ENCODE results near the gene ATP6V0A4. TPM values are rescaled to one million over a fixed set of nuclear protein-coding genes. Genes with fewer than 3 reads are reported as not detected.
"Not testable (repeated sequence)": the region's sequence is repeated elsewhere in the genome, so short reads cannot be mapped to it uniquely, and the experiment has no call there.

Gene ATP6V0A4
- polyA plus RNA-seq, 3 donors = 0.14 TPM; not detected in 2

DNA sequence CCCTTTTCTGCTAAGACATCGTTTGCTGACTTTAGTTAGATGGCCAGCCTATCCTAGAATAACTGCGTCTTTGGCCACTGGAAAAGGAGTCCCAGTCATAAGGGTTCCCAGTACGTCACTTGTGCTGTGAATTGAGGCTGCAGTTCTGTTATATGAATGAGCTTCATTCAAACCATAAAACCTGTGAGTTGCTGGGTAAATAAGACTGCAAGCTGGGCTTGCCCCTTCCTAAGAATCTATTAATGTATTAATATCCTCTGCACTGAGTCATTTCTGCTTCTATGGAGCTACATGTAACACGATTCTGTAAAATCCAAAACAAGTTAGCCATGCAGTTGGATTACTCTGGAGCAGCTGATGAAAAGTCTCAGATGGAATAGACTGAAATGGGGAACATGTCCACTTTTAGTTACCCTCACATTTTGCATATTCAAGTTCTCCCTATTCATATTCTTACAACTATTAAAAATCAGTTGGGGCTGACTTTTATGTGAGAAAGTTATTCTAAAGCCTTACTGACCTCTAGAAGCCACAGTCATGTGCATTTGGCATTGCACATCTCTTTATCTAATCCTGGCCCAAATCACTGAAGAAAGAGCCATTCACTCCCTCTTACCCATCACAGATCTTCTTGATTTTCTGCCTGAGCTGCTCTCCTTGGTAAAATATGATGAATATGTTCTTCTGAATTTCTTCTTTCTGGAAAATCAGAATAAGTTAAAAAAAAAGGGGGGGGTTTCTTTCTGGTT lies 42.0 kb downstream of the ATP6V0A4 start:
- no peak overlapping the region for H3K27ac ChIP-seq (ENCODE audit: low read depth, low read length)
- WGBS, 3 donors = 65 to 73% (median 68%) methylated on average over 4 of the region's 4 CpGs

DNA sequence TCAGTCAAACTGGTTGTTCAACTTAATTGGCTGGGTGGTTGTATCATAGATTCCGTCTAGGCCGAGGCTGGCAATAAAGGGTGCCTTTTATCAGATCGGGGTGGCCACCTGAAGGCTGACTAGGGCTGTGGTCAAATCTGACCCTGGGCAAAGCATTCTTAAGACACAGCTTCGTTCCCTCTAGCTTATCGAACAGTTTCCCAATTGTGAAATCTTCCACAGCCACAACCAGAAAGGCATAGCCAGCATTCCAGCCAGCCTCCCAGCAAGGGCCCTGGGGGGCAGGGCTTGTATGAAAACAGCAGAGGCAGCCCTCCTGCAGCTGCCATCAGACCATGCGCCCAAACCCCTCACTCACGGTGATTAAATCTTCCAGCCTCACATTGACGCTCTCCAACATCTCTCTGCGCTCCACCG lies 42.7 kb downstream of the ATP6V0A4 start:
- WGBS, 3 donors = 77 to 86% (median 80%) methylated on average over 10 of the region's 10 CpGs
- H3K27ac ChIP-seq (ENCODE audit: low read depth, low read length) = no peak overlapping the region

DNA sequence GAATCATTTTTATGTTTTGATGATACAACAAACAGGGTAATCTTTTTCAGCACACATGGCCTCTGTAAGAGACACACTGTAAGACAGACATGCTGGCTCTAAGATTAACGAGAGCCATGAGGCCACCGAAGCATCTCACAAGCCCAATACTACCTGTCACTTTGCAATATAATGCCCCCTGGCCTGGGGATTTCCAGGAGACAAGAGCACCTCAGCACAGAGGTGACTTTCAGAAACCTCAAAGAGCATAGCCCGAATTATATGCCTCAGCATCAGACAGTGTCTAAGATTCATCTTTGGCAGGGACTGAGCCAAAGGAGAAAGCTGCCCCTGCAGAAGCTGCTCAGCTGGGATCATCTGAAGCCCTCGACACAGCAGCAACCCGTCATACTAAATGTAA lies 44.4 kb downstream of the ATP6V0A4 start:
- 77 to 88% (median 82%) methylated on average over 5 of the region's 5 CpGs for WGBS, 3 donors

DNA sequence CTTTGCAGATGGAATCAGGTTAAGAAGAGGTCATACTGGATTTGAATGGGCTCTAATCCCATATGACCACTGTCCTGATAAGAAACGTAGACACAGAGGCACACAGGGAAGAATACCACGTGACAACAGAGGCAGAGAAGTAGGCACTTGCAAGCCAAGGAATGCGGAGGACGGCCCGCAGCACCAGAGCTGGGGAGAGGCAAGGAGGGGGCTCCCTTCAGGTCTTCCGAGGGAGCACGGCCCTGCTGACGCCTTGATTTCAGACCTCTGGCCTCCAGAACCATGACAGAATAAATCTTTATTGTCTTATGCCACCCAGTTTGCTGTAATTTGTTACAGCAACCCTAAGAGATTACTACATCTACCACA lies 44.9 kb downstream of the ATP6V0A4 start:
- no peak overlapping the region for H3K27ac ChIP-seq (ENCODE audit: low read depth, low read length)
- WGBS, 3 donors = 56 to 70% (median 60%) methylated on average over 8 of the region's 8 CpGs

More for the DNA sequence above, 44.4 kb downstream of the ATP6V0A4 start:
- no peak overlapping the region for H3K27ac ChIP-seq (ENCODE audit: low read depth, low read length)

DNA sequence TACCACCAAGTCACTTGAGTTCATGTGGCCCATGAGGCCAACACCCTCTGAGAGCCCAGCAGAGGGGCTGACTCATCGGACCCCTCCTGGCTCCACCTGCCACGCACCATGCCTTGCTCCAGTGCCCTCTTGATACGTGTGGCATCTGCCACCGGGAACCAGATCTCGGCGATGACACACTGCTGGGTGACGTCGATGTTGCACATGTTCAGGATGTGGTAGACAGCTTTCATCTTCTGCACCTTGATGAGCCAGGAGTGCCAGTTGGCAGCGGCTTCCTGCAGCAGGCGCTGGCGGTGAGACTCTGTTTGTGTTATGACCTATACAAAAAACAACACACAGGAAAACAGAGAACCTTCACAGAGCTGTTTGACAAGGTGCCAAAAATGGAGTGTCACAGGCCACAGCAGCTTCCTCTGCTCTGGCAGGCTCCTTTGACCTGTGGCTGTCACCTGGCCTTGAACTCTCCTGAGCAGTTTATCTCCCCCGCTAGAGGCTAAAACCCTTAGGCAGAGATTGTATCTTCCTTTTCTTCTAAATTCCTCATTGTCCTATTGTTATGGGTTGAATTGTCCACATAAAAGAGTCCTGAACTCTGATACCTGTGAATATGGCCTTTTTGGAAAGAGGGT lies 45.4 kb downstream of the ATP6V0A4 start:
- WGBS, 3 donors = 40 to 69% (median 48%) methylated on average over 12 of the region's 12 CpGs
- H3K27ac ChIP-seq (ENCODE audit: low read depth, low read length) = no peak overlapping the region

DNA sequence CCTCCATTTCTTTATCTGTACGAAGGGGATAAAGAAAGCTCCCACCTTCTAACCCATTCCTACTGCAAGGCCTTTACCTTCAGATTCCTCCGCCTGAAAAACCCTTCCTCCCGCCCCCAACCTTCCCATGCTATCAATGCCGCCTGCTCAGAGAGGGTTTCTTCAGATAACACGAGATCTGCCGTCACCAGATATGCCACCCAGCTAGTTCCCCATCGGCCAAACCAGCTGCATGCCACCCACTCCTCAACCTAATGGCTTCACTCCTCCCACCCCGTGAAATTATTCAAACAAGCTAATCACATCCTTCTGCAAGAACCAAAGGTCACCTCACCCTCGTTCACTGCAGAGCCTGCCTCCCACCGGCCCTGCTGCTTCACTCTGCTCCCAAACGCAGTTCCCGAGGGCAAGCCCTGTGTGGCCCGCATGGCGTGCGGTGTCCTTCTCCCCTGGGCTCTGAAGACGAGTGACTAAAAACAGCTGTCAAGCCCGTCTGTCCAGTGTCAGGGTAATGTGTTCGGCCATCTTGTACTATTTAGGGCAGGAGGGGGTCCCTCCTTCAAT lies 47.0 kb downstream of the ATP6V0A4 start:
- WGBS, 3 donors = 51 to 81% (median 76%) methylated on average over 18 of the region's 18 CpGs
- no peak overlapping the region for H3K27ac ChIP-seq (ENCODE audit: low read depth, low read length)

DNA sequence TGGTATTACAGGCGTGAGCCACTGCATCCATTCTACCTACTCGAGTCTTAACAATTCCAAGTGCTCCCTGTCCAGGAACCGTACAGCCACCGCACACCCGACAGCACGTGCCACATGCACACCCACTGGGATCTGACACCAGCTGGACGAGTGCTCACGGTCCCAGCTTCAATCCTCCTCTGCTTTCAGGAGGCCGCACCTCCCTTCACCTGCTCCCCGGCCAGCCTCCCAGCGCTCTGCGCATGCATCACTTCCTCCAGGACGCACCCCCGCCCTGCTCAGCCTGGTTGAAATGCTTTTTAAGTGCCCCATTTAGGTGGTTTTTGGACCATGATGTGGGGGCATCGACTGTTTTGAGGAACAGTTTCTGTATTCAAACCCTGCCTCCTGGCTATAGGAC lies 47.5 kb downstream of the ATP6V0A4 start:
- 91 to 95% (median 94%) methylated on average over 15 of the region's 15 CpGs for WGBS, 3 donors
- no peak overlapping the region for H3K27ac ChIP-seq (ENCODE audit: low read depth, low read length)

DNA sequence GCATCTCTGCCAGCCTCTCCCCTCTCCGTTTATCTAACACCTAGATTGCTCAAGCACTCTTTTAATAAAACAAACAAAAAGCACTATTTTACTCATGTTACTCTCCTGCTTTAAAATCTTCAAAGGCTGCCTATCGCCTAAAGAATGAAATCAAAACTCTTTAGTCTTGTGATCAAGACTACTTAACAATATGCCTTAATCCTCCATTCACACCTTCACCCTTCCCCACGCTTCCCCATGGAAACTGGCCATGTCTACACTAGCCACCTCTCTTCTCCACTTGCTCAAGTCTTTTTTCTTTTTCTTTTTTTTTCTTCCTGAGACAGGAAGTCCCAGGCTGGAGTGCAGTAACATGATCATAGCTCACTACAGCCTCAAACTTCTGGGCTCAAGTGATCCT lies 48.0 kb downstream of the ATP6V0A4 start:
- 76 to 79% (median 78%) methylated on average over 3 of the region's 3 CpGs for WGBS, 3 donors
- H3K27ac ChIP-seq (ENCODE audit: low read depth, low read length) = no peak overlapping the region

DNA sequence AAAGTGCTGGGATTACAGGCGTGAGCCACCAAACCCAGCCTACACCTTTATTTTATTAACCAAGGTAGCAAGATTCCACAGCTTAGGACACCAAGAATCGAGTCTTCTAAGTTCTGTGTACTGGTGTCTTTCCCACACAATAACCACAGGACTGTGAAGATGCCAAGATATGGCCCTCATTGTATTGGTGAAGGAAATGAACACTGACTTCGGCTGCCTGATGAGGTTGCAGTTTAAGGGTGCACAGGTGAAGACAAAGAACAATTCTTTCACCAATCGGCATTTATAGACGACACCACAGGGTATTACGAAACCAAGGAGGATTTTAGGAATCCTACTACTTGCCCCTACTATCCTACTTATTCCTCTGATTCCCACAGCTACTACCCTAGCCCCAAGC lies 49.3 kb downstream of the ATP6V0A4 start:
- no peak overlapping the region for H3K27ac ChIP-seq (ENCODE audit: low read depth, low read length)
- WGBS, 3 donors = 79 to 90% (median 89%) methylated on average over 6 of the region's 6 CpGs

DNA sequence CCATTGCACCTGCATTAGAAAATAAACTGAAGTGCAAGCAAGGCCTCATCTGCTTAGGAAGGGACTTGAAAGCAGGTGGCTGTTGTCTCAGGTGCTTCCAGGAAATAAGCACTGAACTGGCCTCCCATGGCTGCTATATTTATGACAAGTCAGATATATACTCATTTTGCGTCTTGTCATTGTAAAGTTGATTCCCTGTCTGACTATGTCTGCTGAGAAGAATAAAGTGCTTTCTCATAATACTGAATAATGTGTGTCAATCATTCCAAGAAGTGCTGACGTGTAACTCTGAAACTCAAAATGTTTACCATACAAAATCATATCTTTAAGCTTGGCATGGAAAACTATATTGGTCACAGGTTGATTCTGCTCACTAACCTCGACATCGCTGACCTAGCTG lies 51.9 kb downstream of the ATP6V0A4 start:
- no peak overlapping the region for H3K27ac ChIP-seq (ENCODE audit: low read depth, low read length)
- 69 to 94% (median 76%) methylated on average over 4 of the region's 4 CpGs for WGBS, 3 donors

DNA sequence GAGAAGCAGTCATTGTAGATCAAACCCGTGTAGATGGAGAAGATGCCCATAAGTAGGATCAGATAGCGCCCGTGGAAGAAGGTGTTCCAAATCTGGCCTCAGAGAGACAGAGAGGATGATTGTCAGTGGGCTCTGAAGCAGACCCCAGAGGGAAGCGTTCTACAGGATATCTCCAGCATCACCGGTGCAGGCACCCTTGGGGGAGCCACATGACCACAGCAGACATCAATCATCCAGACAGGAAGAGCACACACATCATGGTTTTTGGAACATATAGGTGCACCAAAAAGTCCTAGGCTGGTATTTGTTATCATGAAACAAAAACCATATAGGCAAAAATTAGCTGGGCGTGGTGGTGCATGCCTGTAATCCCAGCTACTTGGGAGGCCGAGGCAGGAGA lies 52.8 kb downstream of the ATP6V0A4 start:
- 86 to 96% (median 87%) methylated on average over 7 of the region's 7 CpGs for WGBS, 3 donors
- no peak overlapping the region for H3K27ac ChIP-seq (ENCODE audit: low read depth, low read length)

DNA sequence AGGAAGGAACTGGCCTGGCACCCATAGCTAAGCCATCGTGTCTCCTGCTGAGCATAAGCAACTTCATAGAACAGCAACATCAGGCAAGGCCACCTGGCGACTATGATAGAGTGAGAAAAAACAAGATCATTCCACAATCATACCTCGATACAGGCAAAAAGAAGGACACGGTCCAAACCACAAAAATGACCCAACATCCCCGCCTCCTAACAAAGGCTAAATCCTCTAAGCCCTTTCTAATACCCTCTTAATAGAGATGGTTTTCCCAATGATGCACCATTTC lies 56.6 kb downstream of the ATP6V0A4 start:
- 64 to 87% (median 82%) methylated on average over 5 of the region's 5 CpGs for WGBS, 3 donors
- H3K27ac ChIP-seq (ENCODE audit: low read depth, low read length) = no peak overlapping the region

DNA sequence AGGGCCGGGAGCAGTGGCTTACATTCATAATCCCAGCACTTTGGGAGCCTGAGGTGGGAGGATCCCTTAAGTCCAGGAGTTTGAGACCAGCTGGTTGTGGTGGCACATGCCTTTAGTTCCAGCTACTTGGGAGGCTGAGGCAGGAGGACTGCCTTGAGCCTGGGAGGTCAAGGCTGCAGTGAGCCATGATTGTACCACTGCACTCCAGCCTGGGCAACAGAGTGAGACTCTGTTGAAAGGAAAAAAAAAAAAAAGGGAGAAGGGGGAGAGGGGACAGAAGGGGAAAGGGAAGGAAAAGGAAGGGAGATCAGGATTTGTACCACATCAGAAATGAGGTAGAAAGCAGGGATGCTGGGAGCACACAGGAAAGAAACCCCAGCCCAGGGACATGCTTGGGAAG lies 58.1 kb downstream of the ATP6V0A4 start:
- no peak overlapping the region for H3K27ac ChIP-seq (ENCODE audit: low read depth, low read length)
- WGBS, 3 donors = 82 to 91% (median 86%) methylated on average over 1 of the region's 1 CpG

DNA sequence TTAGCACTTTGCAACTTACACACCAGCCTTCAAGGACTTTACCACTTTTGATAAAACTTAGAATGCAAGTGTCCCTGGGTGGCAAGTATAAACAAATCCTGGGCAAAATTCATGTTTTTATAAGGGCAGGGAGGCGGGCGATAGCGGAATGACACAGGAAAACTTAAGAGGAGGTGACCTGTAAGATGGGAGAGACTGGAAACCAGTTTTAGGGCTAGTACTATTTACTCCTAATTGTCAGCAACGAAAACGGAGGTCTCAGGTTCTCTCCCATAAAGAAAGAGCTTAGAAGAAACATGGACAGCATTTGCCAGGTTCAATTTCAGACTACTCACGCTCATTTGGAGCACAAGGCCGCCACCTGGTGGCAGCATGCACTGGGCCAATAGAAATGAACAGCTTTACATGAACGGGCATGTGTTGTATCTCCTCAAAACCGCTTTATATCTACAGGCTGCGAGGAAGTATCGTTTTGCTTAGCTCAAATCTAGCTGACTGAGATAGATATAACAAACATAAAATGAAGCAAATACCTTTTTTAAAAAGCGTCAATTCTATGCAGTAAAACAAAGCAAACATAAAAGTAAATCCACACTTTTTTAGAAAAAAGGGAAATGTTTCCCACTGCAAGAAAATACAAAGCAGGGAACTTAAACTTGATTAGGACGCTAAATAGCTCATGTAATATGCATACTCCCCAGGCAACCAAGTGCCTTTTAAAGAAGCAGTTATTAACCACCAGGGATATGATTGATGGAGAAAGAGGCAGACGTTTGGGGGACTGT lies 59.3 kb downstream of the ATP6V0A4 start:
- WGBS, 3 donors = 17 to 33% (median 28%) methylated on average over 14 of the region's 14 CpGs
- no peak overlapping the region for H3K27ac ChIP-seq (ENCODE audit: low read depth, low read length)

DNA sequence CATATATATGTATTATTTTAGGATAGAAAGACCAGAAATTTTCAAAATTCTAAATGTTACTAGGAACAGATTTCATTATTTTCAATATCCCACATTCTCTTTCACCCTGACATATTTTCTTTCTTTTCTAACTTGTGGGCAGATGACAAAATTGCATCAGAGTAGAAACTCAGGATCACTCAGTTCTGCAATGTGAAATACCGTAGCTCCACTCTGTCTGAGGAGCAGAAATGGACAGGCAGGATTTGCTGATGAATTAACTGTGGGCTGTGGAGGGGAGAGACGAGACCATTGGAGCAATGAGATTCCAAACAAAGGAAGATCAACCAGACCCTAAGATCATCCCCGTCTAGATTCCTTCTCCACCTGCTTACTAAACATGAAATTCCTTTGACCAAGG lies 59.9 kb downstream of the ATP6V0A4 start:
- 62 to 71% (median 65%) methylated on average over 3 of the region's 3 CpGs for WGBS, 3 donors
- no peak overlapping the region for H3K27ac ChIP-seq (ENCODE audit: low read depth, low read length)

DNA sequence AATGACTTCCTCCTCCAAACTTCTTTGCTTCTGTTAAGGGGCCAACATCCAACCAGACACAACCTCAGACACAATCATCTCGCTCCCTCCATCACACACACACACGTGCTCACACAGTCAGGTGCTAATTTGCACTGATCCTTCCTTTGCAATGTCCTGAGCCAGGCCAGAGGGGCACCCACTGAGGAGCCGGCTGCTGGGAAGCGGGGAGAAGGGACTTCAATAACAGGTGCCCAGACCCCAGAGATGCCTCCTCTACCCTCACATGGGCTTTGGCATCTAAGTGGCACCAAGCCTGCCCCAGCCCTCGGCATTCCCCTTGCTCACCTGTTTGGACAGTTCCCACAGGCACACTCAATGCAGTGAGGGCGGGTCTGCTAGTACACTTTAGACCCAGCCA lies 62.6 kb downstream of the ATP6V0A4 start:
- WGBS, 3 donors = 64 to 78% (median 71%) methylated on average over 6 of the region's 6 CpGs
- no peak overlapping the region for H3K27ac ChIP-seq (ENCODE audit: low read depth, low read length)

DNA sequence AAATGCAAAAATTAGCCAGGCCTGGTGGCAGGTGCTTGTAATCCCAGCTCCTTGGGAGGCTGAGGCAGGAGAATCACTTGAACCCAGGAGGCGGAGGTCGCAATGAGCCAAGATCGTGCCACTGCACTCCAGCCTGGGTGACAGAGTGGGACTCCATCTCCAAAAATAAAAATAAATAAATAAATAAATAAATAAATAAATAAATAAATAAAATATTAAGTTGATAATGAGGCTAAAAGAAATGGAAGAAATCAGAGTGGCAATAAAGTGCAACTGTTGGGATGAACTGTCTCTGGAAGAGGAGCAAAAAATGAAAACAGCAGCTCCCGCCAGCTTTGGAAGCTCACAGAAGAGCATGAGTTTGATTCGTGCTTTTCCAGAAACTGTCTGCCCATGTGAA lies 66.3 kb downstream of the ATP6V0A4 start:
- H3K27ac ChIP-seq (ENCODE audit: low read depth, low read length) = not testable (repeated sequence)
- 90 to 93% (median 93%) methylated on average over 5 of the region's 5 CpGs for WGBS, 3 donors

DNA sequence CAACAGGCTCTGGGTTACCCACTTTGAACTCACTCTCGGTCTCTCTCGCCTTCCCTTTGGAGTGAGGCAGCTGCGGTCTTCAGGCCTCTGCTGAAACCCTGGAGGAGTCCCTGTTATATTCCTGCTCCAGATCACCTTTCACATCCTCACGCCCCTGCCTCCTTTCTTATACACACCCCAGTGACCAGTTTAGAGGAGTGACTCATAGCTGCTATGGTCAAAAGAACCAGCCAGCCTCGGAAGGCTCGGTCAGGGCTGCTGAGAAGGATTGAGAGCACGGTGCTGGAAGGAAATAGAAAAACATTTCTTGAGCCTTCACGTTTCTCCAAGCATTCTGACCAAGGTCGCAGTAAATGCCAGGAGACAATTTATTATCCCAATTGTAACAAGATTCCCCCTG lies 68.6 kb downstream of the ATP6V0A4 start:
- 83 to 92% (median 89%) methylated on average over 9 of the region's 9 CpGs for WGBS, 3 donors

DNA sequence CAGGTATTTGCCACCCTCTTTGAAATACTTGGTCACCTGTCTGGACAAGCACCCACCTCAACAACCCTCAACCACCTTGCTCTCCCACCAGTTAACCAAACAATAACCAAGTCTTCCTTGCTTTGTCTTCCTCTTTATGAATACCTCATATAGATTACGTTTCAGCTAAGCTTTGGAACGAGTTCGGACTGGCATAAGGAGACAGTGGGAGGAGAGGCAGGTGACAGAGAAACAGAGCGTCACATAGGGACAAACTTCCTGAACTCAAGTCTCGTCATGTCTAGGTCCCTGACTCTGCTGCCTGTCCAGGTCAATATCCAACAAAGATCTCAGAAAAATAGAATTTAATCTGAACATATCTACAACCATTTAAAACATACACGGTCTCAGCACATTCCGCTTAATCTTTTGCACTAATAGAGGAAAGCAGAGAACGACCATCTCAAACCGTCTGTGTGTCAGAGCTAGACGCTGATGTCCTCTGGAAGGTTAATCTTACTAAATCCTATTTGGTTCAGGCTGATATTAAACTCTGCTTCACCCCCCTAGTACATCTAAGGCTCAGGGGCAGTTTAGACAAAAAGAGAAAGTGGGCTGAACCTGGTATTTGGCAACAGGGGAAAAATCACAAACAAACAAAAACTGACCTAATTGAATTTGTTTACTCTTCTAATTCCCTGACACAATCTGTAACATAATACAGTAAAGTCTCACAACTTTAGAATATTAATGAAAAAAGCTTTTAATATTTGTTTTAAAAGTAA lies 70.5 kb downstream of the ATP6V0A4 start:
- WGBS, 3 donors = 81 to 85% (median 83%) methylated on average over 10 of the region's 10 CpGs
- no peak overlapping the region for H3K27ac ChIP-seq (ENCODE audit: low read depth, low read length)

More for the DNA sequence above, 68.6 kb downstream of the ATP6V0A4 start:
- H3K27ac ChIP-seq (ENCODE audit: low read depth, low read length) = no peak overlapping the region

Data from adipose tissue (tissue), 3 donors.